Measurements from ENCODE around the gene HEATR5A. TPM values are rescaled to one million over a fixed set of nuclear protein-coding genes. Genes with fewer than 3 reads are reported as not detected.
"Not testable (repeated sequence)": the region's sequence is repeated elsewhere in the genome, so short reads cannot be mapped to it uniquely, and the experiment has no call there.

Gene HEATR5A
- total RNA-seq, 1 donor from 2014 or later: 46.3 TPM

DNA sequence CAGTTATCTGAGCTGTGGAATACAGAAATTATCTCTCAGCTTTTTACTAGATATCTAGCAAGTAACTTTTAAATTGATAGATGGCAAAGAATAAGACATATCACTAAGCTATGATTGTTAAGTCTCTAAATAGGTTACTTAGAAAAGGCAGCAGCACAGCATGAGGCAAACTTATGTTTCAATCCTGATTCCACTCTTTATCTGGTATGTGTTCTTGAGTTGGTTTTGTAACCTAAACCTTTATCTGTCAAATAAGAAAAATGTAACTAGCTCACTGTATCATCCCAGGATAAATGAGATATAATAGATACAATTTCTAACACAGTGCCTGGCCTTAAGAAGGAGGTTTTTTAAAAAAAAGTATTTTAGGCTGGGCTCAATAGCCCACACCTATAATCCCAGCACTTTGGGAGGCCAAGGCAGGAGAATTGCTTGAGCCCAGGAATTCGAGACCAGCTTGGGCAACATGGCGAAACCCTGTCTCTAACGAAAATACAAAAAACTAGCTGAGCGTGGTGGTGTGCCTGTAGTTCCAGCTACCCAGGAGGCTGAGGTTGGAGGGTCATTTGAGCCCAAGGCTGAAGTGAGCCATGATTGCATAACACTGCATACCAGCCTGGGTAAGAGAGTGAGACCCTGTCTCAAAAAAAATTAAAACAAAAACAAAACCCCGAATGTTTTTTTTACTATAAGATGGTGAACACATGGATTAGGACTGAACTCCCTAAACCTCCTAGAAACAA, 56.8 kb downstream of the HEATR5A start:
- Histone ChIP-seq H3K4me1 (no peaks in the 10 kb centered on the region), H3K4me3 (no peak overlapping the region), H3K27me3 (no peaks in the 10 kb centered on the region), H3K36me3 (peaks cover 52% of the 10 kb centered on the region), H3K27ac (no peak overlapping the region), H3K9me3 (no peaks in the 10 kb centered on the region)
- intact Hi-C loops (cut with DNase I): no loop called here
- ATAC-seq: no peak
- TF ChIP-seq, protein P1, sequence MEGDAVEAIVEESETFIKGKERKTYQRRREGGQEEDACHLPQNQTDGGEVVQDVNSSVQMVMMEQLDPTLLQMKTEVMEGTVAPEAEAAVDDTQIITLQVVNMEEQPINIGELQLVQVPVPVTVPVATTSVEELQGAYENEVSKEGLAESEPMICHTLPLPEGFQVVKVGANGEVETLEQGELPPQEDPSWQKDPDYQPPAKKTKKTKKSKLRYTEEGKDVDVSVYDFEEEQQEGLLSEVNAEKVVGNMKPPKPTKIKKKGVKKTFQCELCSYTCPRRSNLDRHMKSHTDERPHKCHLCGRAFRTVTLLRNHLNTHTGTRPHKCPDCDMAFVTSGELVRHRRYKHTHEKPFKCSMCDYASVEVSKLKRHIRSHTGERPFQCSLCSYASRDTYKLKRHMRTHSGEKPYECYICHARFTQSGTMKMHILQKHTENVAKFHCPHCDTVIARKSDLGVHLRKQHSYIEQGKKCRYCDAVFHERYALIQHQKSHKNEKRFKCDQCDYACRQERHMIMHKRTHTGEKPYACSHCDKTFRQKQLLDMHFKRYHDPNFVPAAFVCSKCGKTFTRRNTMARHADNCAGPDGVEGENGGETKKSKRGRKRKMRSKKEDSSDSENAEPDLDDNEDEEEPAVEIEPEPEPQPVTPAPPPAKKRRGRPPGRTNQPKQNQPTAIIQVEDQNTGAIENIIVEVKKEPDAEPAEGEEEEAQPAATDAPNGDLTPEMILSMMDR (IDR thresholded peaks at IDR 0.05): no peak
- no peak for DNase-seq

DNA sequence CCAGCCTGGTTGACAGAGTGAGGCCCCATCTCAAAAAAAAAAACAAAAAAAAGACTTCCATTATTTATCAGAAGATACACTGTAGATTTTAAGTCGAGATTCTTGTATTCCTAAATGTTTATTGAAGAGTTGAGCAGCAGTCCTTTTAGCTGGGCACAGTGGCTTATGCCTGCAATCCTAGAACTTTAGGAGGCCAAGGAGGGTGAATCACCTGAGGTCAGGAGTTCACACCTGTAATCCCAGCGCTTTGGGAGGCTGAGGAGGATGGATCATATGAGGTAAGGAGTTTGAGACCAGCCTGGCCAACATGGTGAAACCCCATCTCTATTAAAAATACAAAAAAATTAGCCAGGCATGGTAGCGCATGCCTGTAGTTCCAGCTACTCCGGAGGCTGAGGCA, 57.6 kb downstream of the HEATR5A start:
- no peak overlapping the region for H3K4me3 ChIP-seq
- no peak overlapping the region for H3K27ac ChIP-seq
- ATAC-seq (no peak), DNase-seq (no peak)
- H3K27me3 ChIP-seq: no peaks in the 10 kb centered on the region
- TF ChIP-seq, protein P1 (IDR thresholded peaks at IDR 0.05): no peak
- no peaks in the 10 kb centered on the region for H3K9me3 ChIP-seq
- H3K36me3 ChIP-seq: peaks cover 60% of the 10 kb centered on the region
- intact Hi-C loops (cut with DNase I): no loop called here
- H3K4me1 ChIP-seq: no peaks in the 10 kb centered on the region

DNA sequence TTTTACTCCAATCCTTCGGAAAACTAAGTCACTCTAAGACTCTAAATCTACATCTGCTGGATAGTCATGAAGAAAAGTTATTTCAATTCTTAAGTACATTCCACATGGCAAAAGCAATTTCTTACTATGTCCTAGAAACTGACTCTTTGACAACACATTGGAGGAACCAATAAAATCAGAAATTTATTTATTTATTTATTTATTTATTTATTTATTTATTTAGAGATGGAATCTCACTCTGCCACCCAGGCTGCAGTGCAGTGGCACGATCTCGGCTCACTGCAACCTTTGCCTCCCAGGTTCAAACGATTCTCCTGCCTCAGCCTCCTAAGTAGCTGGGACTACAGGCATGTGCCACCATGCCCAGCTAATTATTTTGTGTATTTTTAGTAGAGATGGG, 58.6 kb downstream of the HEATR5A start:
- ATAC-seq; H3K9me3 ChIP-seq; DNase-seq; H3K4me1 ChIP-seq; H3K27me3 ChIP-seq; H3K27ac ChIP-seq; intact Hi-C loops (cut with DNase I); H3K4me3 ChIP-seq: not testable (repeated sequence)
- peaks cover 68% of the 10 kb centered on the region for H3K36me3 ChIP-seq

DNA sequence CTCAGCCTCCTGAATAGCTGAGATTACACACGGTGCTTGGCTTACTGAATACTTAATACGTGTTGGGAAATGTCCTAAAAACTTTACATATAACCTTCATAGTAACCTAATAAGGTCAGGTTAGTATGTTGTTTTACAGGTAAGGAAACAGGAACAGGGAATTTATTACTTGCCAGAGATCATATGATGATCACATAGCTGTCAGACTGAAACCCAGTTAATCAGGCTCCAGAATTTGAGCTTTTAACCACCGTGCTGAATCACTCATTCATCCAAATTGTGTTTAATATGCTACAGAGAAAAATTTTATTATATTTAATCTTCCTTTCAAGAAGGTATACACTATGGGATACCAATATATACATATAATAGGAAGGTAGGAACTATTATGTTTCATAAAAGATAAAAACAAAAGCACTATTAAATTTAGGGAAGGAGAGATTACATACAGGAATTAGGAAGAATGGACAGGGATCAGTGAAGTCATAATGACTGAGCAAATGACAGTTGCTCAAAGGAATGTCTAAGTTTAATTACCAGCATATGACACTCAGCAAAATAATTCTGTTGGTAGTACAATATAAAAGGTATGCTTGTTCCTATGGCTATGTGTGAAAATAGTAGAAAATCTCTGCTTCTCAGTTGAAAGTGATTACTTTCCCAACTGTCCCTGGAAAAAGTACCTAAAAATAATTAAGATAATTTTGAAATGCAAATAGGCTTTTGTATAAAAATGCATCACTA, 59.3 kb downstream of the HEATR5A start:
- TF ChIP-seq, protein P1 (IDR thresholded peaks at IDR 0.05): no peak
- intact Hi-C loops (cut with DNase I): no loop called here
- no peak overlapping the region for H3K4me3 ChIP-seq
- no peaks in the 10 kb centered on the region for H3K9me3 ChIP-seq
- ATAC-seq (no peak), DNase-seq (no peak)
- H3K4me1 ChIP-seq: no peaks in the 10 kb centered on the region
- peaks cover 62% of the 10 kb centered on the region for H3K36me3 ChIP-seq
- no peak overlapping the region for H3K27ac ChIP-seq
- no peaks in the 10 kb centered on the region for H3K27me3 ChIP-seq

DNA sequence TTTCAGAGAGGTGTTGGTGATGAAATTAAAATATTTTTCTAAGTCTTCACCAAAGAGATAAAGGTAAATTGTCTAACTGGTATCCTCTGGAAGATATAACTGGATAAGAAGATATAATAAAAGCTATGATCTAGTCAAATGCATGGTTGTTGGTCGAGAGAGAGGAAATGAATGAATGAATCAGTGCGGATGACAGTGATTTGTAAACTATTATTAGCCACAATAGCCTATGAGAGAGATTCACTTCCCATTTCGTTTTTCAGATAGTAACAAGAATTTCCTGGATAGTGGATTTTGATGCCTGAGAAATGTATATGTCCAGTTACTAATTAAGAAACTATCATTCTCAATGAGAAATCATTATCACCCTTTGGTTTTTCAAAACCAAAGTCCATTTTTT, 63.1 kb downstream of the HEATR5A start:
- Histone ChIP-seq H3K36me3 (peaks cover 44% of the 10 kb centered on the region), H3K4me1 (no peaks in the 10 kb centered on the region), H3K4me3 (no peak overlapping the region), H3K9me3 (no peaks in the 10 kb centered on the region), H3K27me3 (no peaks in the 10 kb centered on the region), H3K27ac (no peak overlapping the region)
- TF ChIP-seq, protein P1 (IDR thresholded peaks at IDR 0.05): no peak
- ATAC-seq (no peak), DNase-seq (no peak)
- intact Hi-C loops (cut with DNase I): no loop called here

DNA sequence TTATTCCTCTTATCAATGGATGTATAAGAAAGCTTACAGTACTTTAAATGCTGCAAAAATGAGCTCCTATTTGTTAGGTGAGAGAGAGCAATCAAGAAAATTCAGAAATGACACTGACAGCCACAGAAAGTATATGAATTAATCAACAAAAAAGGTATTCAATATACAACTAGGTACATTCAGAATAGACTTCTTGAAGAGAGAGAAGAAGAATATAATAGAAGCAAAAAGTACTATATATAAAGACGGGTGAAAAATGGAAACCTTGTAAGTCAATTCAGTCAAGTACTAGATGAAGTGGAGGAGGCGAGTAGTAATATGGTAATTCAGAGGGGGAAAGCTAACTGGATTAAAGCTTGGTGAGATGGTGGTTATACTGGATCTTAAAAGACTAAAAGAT, 74.3 kb downstream of the HEATR5A start:
- intact Hi-C loops (cut with DNase I): no loop called here
- H3K36me3 ChIP-seq: peaks cover 89% of the 10 kb centered on the region
- no peak overlapping the region for H3K27ac ChIP-seq
- H3K4me3 ChIP-seq: no peak overlapping the region
- H3K4me1 ChIP-seq: no peaks in the 10 kb centered on the region
- H3K9me3 ChIP-seq: no peaks in the 10 kb centered on the region
- no peak for DNase-seq
- no peaks in the 10 kb centered on the region for H3K27me3 ChIP-seq
- TF ChIP-seq, protein P1 (IDR thresholded peaks at IDR 0.05): no peak
- ATAC-seq: no peak

Data from upper lobe of right lung (tissue), 1 donor.